Measurements from ENCODE around the gene ADAMTS17. TPM values are rescaled to one million over a fixed set of nuclear protein-coding genes. Genes with fewer than 3 reads are reported as not detected.

ADAMTS17 gene
- total RNA-seq, 1 experiment from 2014 or later = 3.2 TPM

DNA sequence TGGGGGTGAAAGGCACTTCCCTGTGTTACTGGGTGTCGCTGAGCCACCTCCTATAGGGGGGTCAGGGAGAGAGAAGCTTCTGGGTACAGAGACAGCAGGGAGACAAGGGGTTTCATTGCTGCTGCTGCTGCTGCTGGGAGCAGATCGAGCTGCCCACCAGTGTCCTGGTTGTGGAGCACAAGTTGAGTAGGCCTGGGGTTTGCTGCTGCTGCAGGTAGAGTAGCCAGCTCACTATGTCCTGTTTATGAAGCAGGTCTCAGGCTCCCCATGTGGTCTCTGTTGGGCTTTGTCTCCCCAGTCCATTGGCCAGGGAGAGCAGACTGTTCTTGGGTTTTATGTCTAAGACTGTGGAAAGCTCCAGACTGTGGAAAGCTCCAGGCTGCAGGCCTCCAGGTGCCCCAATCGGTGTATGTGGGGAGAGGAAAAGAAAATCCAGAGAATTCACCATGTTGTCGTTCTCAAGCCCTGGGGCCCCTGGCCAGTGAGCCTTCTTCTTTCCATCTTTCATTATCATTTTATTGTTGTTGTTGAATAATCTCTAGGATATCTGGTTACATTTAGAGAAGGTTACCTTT, 157.8 kb downstream of the ADAMTS17 start:
- Histone ChIP-seq H3K4me2 (no peak overlapping the region), H2AFZ (no peak overlapping the region), H3K4me1 (replicated peaks; ENCODE audit: insufficient read depth) (no peaks in the 10 kb centered on the region), H3K9me3 (ENCODE audit: insufficient read depth, low read depth) (no peaks in the 10 kb centered on the region), H4K20me1 (ENCODE audit: insufficient read depth) (no peaks in the 10 kb centered on the region), H3K9me2 (ENCODE audit: insufficient read depth) (no peaks in the 10 kb centered on the region), H3K79me2 (ENCODE audit: low read depth) (no peaks in the 10 kb centered on the region), H3K4me3 (no peak overlapping the region), H3F3A (ENCODE audit: insufficient read depth, low read depth) (no peaks in the 10 kb centered on the region), H3K27me3 (ENCODE audit: insufficient read depth, low read depth) (no peaks in the 10 kb centered on the region), H3K27ac (no peak overlapping the region), H3K36me3 (ENCODE audit: low read depth) (no peaks in the 10 kb centered on the region)
- POLR2A ChIA-PET (ENCODE audit: unreplicated experiment) = no interaction called here
- BruUV-seq (replicated peaks) = no TSS peak
- CTCF ChIA-PET = no interaction called here
- TF ChIP-seq EZH2 (IDR thresholded peaks at IDR 0.05; ENCODE audit: low read depth) = no peak
- TF ChIP-seq, protein P1, sequence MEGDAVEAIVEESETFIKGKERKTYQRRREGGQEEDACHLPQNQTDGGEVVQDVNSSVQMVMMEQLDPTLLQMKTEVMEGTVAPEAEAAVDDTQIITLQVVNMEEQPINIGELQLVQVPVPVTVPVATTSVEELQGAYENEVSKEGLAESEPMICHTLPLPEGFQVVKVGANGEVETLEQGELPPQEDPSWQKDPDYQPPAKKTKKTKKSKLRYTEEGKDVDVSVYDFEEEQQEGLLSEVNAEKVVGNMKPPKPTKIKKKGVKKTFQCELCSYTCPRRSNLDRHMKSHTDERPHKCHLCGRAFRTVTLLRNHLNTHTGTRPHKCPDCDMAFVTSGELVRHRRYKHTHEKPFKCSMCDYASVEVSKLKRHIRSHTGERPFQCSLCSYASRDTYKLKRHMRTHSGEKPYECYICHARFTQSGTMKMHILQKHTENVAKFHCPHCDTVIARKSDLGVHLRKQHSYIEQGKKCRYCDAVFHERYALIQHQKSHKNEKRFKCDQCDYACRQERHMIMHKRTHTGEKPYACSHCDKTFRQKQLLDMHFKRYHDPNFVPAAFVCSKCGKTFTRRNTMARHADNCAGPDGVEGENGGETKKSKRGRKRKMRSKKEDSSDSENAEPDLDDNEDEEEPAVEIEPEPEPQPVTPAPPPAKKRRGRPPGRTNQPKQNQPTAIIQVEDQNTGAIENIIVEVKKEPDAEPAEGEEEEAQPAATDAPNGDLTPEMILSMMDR (conservative IDR thresholded peaks at IDR 0.05) = no peak
- no peak for DNase-seq
- intact Hi-C loops (cut with micrococcal nuclease; ENCODE audit: unreplicated experiment) = no loop called here

GRCh38 chr15:100180921-100181320, 160.9 kb downstream of the ADAMTS17 start:
- DNase-seq = no peak
- TF ChIP-seq, protein P1 (conservative IDR thresholded peaks at IDR 0.05) = no peak
- no peak for TF ChIP-seq EZH2 (IDR thresholded peaks at IDR 0.05; ENCODE audit: low read depth)
- BruUV-seq (replicated peaks) = no TSS peak

GRCh38 chr15:100175406-100176114, 166.2 kb downstream of the ADAMTS17 start:
- Histone ChIP-seq H3K4me2 (no peak overlapping the region), H3K4me1 (replicated peaks; ENCODE audit: insufficient read depth) (no peaks in the 10 kb centered on the region), H3K79me2 (ENCODE audit: low read depth) (no peaks in the 10 kb centered on the region), H3K4me3 (no peak overlapping the region), H2AFZ (no peak overlapping the region), H3K9me2 (ENCODE audit: insufficient read depth) (no peaks in the 10 kb centered on the region), H3K36me3 (ENCODE audit: low read depth) (no peaks in the 10 kb centered on the region), H3F3A (ENCODE audit: insufficient read depth, low read depth) (no peaks in the 10 kb centered on the region), H3K27me3 (ENCODE audit: insufficient read depth, low read depth) (no peaks in the 10 kb centered on the region), H3K27ac (no peak overlapping the region), H4K20me1 (ENCODE audit: insufficient read depth) (no peaks in the 10 kb centered on the region), H3K9me3 (ENCODE audit: insufficient read depth, low read depth) (peaks cover 16% of the 10 kb centered on the region; the same call in 1 of the 2 replicates)
- intact Hi-C loops (cut with micrococcal nuclease; ENCODE audit: unreplicated experiment) = no loop called here
- ChIA-PET CTCF (no interaction called here), POLR2A (ENCODE audit: unreplicated experiment) (no interaction called here)
- DNase-seq = no peak
- TF ChIP-seq EZH2 (IDR thresholded peaks at IDR 0.05; ENCODE audit: low read depth) = no peak
- TF ChIP-seq, protein P1 (conservative IDR thresholded peaks at IDR 0.05) = no peak
- BruUV-seq (replicated peaks) = no TSS peak

More at GRCh38 chr15:100180921-100181320, 160.9 kb downstream of the ADAMTS17 start:
- Histone ChIP-seq H3K27me3 (ENCODE audit: insufficient read depth, low read depth) (no peaks in the 10 kb centered on the region), H3K9me2 (ENCODE audit: insufficient read depth) (no peaks in the 10 kb centered on the region), H3K4me1 (replicated peaks; ENCODE audit: insufficient read depth) (no peaks in the 10 kb centered on the region), H3K4me2 (no peak overlapping the region), H4K20me1 (ENCODE audit: insufficient read depth) (no peaks in the 10 kb centered on the region), H3K27ac (no peak overlapping the region), H3K36me3 (ENCODE audit: low read depth) (no peaks in the 10 kb centered on the region), H3K9me3 (ENCODE audit: insufficient read depth, low read depth) (no peaks in the 10 kb centered on the region), H3K79me2 (ENCODE audit: low read depth) (no peaks in the 10 kb centered on the region), H3K4me3 (no peak overlapping the region), H3F3A (ENCODE audit: insufficient read depth, low read depth) (no peaks in the 10 kb centered on the region), H2AFZ (no peak overlapping the region)
- ChIA-PET CTCF (no interaction called here), POLR2A (ENCODE audit: unreplicated experiment) (no interaction called here)
- intact Hi-C loops (cut with micrococcal nuclease; ENCODE audit: unreplicated experiment) = no loop called here
